Dedifferentiated amniotic fluid mesenchymal stem cell (primary cell): Measurements from ENCODE around the gene CYRIA.

ENCODE experiments used
- DNase-seq: peaks from one replicate; pipeline ENCODE4 v3.0.0-alpha.2; 2016; ENCODE audit errors: extremely low spot score

The CYRIA gene

GRCh38 chr2:16669388-16669787, 3.8 kb upstream of the CYRIA start:
- DNase-seq = no peak

- DNase-seq = no peak
Observed at GRCh38 chr2:16666449-16666801, 791 bp upstream of the CYRIA start.

GRCh38 chr2:16664809-16665747, 556 bp downstream of the CYRIA start:
- no peak for DNase-seq

- no peak for DNase-seq
Observed at GRCh38 chr2:16664052-16664731, 1.4 kb downstream of the CYRIA start.

- DNase-seq = no peak
Observed at GRCh38 chr2:16663121-16663905, 2.3 kb downstream of the CYRIA start.

GRCh38 chr2:16661936-16662839, 3.4 kb downstream of the CYRIA start:
- no peak for DNase-seq

GRCh38 chr2:16661526-16661925, 4.1 kb downstream of the CYRIA start:
- DNase-seq = no peak

- no peak for DNase-seq
Observed at GRCh38 chr2:16660556-16660955, 5.1 kb downstream of the CYRIA start.

GRCh38 chr2:16660114-16660513, 5.5 kb downstream of the CYRIA start:
- no peak for DNase-seq

GRCh38 chr2:16658076-16658739, 7.4 kb downstream of the CYRIA start:
- DNase-seq = no peak

- DNase-seq = no peak
Observed at GRCh38 chr2:16657671-16658070, 8.0 kb downstream of the CYRIA start.

GRCh38 chr2:16656784-16657391, 8.7 kb downstream of the CYRIA start:
- no peak for DNase-seq

GRCh38 chr2:16655905-16656642, 9.6 kb downstream of the CYRIA start:
- no peak for DNase-seq

- DNase-seq = no peak
Observed at GRCh38 chr2:16655445-16655837, 10.2 kb downstream of the CYRIA start.

- DNase-seq = no peak
Observed at GRCh38 chr2:16654833-16655444, 10.7 kb downstream of the CYRIA start.

- DNase-seq = no peak
Observed at GRCh38 chr2:16653799-16654198, 11.8 kb downstream of the CYRIA start.

- no peak for DNase-seq
Observed at GRCh38 chr2:16653083-16653375, 12.6 kb downstream of the CYRIA start.

GRCh38 chr2:16652296-16653082, 13.1 kb downstream of the CYRIA start:
- no peak for DNase-seq
